GM12892 (cell line): ENCODE results near the gene TOGARAM1.
A peak's percentile ranks its signal among the peaks of the same experiment; 100 is the strongest.

Experiments used
- DNase-seq: peaks from one replicate; pipeline ENCODE4 v3.0.0; 2011; ENCODE audit not compliant: insufficient read length
- FAIRE-seq: peaks from 2 replicates; lab custom pipeline; 2011; peaks lifted over from hg19 to GRCh38; lab: Jason Lieb, UNC
- POLR2A ChIP-seq: IDR thresholded peaks from 2 replicates; pipeline ENCODE4 v1.6.1; 2011; ENCODE audit warnings: low read depth, low read length, control low read depth
- POLR2AphosphoS5 ChIP-seq: IDR thresholded peaks from 2 replicates; pipeline ENCODE4 v1.6.1; 2011; ENCODE audit warnings: low read depth, low read length, control low read depth
- TAF1 ChIP-seq: IDR thresholded peaks from 2 replicates; pipeline ENCODE4 v1.6.1; 2011; ENCODE audit warnings: low read depth, mild to moderate bottlenecking, control low read depth, low read length, borderline replicate concordance

TOGARAM1 gene

DNA sequence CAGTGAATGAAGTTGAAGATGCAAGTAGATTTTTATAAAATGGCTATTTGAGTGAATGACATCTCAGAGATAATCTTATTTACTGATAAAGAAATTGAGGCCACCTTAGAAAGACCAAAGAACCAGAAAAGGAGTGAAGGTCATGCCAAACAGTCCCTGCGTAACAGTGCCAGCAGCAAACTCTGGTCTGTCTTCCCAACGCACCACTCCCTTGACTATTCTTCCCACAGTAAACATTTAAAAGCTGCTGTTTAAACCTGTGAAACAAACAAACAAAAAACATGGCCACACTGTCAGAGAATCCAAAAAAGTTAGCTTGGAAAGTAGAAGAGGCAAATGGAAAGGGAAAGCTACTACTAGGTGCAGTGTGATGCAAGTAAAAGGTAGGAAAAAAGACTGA lies 120.4 kb downstream of the TOGARAM1 start:
- DNase-seq (no peak), FAIRE-seq (no peak)
- no peak for TF ChIP-seq TAF1
- no peak for TF ChIP-seq POLR2A
- TF ChIP-seq POLR2AphosphoS5 = no peak

DNA sequence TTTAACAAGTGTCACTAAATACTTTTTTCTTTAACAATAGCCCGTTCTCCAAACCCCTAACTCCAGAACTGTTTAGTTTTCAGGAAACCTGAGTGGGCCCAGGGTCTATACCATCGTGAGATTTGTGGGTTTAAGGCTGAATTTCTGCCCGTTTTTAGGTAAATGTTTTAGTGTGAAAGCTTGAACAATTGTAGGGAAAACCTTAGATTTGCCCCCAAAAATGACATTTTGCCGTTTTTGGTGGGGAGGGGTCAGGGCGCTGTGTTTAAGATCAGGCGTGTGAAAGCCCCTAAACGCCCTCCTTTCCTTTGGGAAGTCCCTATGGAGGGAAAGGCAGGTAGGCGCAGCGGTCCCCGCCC lies 121.6 kb downstream of the TOGARAM1 start:
- TF ChIP-seq POLR2A = no peak
- FAIRE-seq (no peak), DNase-seq (no peak)

DNA sequence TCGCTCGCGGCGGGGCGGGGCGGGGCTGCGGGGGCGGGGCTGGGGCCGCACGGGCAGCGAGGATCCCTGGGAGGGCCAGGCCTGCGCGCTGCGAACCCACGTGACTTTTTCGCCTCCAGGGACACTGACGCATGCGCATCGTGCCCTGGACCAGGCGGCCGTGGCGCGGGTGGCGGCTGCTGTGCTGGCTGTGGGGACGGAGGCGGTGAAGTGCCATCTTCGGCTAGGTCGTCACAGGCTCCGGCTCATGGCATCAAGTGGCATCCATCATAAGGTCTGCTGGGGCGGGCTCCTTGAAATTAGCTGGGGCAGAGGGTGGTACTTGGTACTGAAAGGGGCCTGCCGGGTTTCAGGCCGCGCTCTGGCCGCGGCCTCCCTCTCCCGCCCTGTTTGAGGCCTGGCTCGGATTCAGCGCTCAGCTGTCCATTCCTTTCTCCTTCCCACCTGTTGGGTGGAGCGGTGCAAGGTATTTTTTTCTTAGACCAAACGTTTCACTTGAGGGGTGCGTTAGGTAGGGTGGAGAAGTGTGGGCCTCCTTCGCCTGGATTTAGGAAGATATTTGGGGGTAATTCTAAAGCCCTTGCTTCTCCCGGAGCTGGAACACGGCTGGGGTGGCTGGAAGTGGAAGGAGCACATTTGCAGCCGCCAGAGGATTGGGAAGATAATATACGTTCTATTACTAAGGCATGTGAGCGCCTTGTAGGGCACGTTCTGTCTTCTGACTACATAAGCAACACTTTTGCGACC lies 122.2 kb downstream of the TOGARAM1 start, which contains the start of gene PRPF39:
Gene PRPF39 (plus strand): TSS at position 141 of the 747 bp plus-strand sequence. CDS start 11,124 bp downstream, outside the sequence.
- peak; percentile 95 for FAIRE-seq
- peak; percentile 90 for DNase-seq
- TF ChIP-seq POLR2AphosphoS5 (peak; percentile 92), POLR2A (peak; percentile 95), TAF1 (0 out of 2 replicates have a peak, but pooled peaks have one; percentile 29)

DNA sequence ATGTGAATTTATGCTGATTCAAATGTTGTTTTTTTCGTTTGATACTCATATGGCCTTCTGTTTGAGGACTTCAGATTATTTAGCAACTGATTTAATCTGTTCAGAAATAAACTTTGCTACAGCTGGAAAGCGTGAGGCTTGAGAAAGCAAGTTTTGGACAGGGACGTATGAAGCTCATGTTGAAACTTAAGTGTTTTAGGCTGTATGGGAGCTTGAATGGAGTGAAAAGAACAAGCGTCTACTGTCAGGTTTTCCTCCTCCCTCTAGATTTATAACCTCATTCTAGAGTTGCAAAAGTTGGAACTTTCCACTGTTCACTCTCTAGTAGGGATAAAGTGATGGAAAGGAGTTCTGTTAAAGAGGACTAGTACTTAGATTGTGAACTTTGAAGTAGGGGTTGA lies 123.0 kb downstream of the TOGARAM1 start:
- DNase-seq = no peak
- no peak for FAIRE-seq
- TF ChIP-seq POLR2A (no peak), TAF1 (no peak), POLR2AphosphoS5 (no peak)

DNA sequence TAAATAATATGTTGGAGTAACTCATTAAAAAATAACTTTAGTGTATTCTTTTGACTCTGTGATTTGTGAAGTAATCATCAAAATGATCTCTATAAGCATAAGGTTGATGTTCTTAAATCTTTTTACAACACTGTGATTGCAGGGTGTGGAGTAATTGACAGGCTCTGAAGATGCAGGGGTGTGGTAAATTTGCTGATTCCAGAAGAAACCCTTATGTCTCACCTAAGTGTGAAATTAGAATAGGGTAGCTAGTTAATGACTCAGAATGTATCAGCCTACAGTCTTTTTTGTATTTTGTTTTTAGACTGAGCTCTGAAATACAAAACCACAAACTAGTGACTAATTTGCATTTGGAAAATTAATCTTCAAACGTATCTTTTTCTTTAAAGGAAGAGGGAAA lies 127.8 kb downstream of the TOGARAM1 start:
- no peak for DNase-seq
- TF ChIP-seq TAF1 (no peak), POLR2A (no peak), POLR2AphosphoS5 (no peak)
- FAIRE-seq = no peak

DNA sequence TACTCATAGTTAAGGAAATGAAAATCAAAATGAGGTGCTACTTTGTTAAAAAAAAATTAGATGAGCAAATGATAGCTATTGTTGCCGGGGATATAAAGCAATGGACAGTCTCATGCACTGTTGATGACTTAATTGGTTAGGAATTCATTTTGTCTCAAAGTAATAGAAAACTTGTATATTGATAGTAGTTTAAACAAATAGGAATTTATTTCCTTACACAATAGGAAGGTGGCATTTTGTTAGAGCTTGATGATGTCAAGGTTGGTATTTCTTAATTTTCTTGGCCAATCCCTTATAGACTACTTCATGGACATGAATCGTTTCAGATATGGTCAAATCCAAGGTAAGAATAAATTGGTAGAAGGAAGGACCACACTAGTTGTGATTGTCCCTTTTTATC lies 129.7 kb downstream of the TOGARAM1 start:
- no peak for FAIRE-seq
- no peak for TF ChIP-seq POLR2A
- TF ChIP-seq POLR2AphosphoS5 = no peak
- no peak for TF ChIP-seq TAF1
- DNase-seq = no peak

DNA sequence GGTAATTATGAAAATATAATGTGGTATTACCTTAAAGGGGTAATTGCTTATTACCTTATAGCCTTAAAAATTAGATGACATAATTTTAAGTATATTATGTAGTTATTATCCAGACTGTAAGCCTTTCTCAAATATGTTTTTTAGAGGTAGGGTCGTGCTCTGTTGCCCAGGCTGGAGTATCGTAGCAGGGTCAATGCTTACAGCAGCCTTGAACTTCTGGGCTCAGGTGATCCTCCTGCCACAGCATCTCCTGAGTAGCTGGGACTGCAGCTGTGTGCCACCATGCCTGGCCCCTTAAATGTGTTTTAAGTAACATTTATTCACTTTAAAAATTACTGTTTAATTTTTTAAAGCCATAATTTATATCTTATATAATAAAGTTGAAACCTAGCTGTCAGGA lies 132.3 kb downstream of the TOGARAM1 start:
- DNase-seq (no peak), FAIRE-seq (no peak)
- no peak for TF ChIP-seq TAF1
- no peak for TF ChIP-seq POLR2AphosphoS5
- no peak for TF ChIP-seq POLR2A

DNA sequence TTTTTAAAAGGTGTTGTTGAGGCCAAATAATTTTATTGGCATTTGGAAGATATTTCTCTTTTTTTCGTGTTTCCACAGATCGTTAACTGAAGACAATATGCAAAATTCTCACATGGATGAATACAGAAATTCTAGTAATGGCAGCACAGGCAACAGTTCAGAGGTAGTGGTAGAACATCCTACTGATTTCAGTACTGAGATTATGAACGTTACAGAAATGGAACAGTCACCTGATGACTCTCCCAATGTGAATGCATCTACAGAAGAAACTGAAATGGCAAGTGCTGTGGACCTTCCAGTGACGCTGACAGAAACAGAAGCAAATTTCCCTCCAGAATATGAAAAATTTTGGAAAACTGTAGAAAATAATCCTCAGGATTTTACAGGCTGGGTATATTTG lies 133.2 kb downstream of the TOGARAM1 start:
- TF ChIP-seq POLR2AphosphoS5 (no peak), TAF1 (no peak), POLR2A (no peak)
- DNase-seq (no peak), FAIRE-seq (peak; percentile 57)

DNA sequence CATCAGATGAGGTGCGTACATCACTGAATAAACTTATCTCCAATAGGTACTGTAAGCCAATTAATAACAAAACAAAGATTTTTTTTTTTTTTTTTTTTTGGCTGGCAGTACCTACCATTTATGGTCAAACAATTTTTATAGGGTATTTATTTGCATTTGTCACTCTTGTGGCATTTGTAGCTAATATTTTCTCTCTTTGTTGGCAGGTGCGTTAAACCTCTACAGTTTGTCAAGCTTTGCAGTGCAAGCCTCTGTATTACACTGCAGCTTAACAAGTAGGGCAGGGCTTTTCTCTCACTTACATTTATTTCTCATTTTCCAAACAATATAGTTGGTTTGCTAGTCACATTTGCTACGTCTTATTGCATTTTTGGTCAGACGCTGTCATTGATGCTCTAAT lies 134.2 kb downstream of the TOGARAM1 start:
- FAIRE-seq (no peak), DNase-seq (no peak)
- TF ChIP-seq POLR2AphosphoS5 = no peak
- no peak for TF ChIP-seq TAF1
- TF ChIP-seq POLR2A = no peak

DNA sequence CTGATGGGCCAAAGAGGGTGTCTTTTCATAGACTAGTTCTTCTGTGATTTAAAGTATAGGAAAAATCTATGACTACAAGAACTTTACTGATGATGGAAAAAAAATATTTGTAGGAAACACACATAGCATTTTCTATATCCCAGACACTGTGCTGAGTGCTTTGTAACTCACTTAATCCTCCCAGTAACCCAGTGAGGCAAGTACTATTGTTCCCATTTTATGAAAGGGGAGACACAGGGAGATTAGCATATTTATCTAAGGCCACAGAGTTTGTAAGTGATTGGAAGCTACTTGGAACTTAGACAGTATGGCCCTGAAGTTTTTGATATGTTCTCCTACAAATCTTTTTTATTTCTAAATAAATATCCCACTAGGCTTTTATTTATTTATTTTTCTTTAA lies 141.8 kb downstream of the TOGARAM1 start:
- TF ChIP-seq TAF1 (no peak), POLR2A (no peak), POLR2AphosphoS5 (no peak)
- no peak for FAIRE-seq
- DNase-seq = no peak

DNA sequence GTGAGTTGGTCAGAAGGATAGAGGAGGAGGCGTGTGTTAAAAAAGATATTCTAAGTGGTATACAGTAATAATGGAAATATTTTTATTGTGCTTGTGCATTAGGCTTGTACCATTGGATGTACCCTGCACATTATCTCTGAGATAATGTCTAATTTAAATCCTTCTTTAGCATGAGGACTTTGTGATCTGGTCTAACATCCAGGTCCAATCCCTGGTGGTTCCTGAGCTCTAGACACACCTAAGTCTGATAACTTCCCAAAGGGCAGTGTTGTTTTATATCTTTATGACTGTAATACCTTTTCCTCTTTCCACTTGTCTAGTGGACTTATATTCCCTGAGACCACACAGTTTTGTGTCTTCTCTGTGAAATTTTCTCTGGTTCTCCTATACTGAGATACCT lies 142.6 kb downstream of the TOGARAM1 start:
- DNase-seq (no peak), FAIRE-seq (no peak)
- no peak for TF ChIP-seq TAF1
- TF ChIP-seq POLR2AphosphoS5 = no peak
- no peak for TF ChIP-seq POLR2A

DNA sequence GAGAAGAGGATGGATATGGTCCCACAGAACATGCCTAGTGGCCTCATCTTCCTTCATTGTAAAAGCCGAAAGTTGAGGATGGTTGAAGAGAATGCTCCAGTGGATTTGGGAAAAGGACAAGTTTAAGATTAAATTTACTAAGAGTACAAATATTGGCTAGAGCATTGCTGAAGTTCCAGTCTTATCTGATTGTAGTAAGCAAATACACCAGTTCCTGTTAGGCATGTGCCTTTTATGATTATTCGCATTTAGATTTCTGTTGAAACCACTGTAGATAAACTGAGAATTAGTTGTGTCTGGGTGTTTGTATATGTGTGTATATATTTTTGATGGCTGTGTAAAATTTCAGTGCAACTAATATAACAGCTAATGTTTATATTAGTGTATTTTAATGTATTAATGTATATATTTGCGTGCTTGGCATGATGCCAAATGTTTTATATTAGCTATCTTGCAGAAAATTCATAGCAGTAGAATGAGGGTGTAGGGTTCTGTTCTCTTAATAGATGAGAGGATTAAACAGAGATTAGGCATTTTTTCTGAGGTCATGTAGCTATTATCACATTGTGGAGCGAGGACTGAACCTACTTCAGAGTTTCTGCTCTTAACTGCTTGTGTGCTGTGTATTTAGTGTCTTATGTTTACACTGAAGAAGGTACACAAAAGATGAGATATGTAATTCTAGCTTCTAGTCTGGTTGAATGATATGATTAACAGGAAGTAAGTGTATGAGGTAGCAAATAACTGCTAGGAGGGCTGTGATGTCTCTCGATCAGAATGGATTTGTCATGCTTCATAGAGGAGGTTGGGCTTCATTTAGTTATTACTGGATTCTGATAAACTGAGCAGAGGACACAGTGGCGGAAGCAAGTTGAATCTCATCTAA lies 151.1 kb downstream of the TOGARAM1 start:
- TF ChIP-seq POLR2AphosphoS5 = no peak
- TF ChIP-seq TAF1 = no peak
- no peak for TF ChIP-seq POLR2A
- DNase-seq (no peak), FAIRE-seq (no peak)
